HG03196 (cell line): ENCODE results near the gene PRDM16.

Source experiments
- ATAC-seq: cut with Tn5 transposase; IDR thresholded peaks from one replicate; pipeline ENCODE4 v1.9.1; 2021; ENCODE audit not compliant: unreplicated experiment

PRDM16 gene

GRCh38 chr1:3138623-3139151, 69.7 kb downstream of the PRDM16 start:
- ATAC-seq, result no peak

- ATAC-seq, result no peak
Observed at GRCh38 chr1:3139451-3139852, 70.4 kb downstream of the PRDM16 start.

GRCh38 chr1:3139871-3140361, 70.9 kb downstream of the PRDM16 start:
- ATAC-seq, result no peak

GRCh38 chr1:3140437-3140836, 71.4 kb downstream of the PRDM16 start:
- ATAC-seq, result no peak

GRCh38 chr1:3141129-3141528, 72.1 kb downstream of the PRDM16 start:
- no peak for ATAC-seq

- ATAC-seq, result no peak
Observed at GRCh38 chr1:3141836-3142235, 72.8 kb downstream of the PRDM16 start.

GRCh38 chr1:3142236-3142635, 73.2 kb downstream of the PRDM16 start:
- no peak for ATAC-seq

GRCh38 chr1:3142751-3143150, 73.7 kb downstream of the PRDM16 start:
- ATAC-seq, result no peak

- no peak for ATAC-seq
Observed at GRCh38 chr1:3145532-3146325, 76.7 kb downstream of the PRDM16 start.

GRCh38 chr1:3146458-3146857, 77.5 kb downstream of the PRDM16 start:
- ATAC-seq, result no peak

- no peak for ATAC-seq
Observed at GRCh38 chr1:3146907-3147306, 77.9 kb downstream of the PRDM16 start.

- no peak for ATAC-seq
Observed at GRCh38 chr1:3148171-3148570, 79.2 kb downstream of the PRDM16 start.

- no peak for ATAC-seq
Observed at GRCh38 chr1:3149277-3149676, 80.3 kb downstream of the PRDM16 start.

GRCh38 chr1:3151456-3151855, 82.5 kb downstream of the PRDM16 start:
- ATAC-seq, result no peak

GRCh38 chr1:3152143-3152542, 83.1 kb downstream of the PRDM16 start:
- no peak for ATAC-seq

GRCh38 chr1:3153197-3153596, 84.2 kb downstream of the PRDM16 start:
- no peak for ATAC-seq

- ATAC-seq, result no peak
Observed at GRCh38 chr1:3153902-3154795, 85.1 kb downstream of the PRDM16 start.

- ATAC-seq, result no peak
Observed at GRCh38 chr1:3155056-3155925, 86.3 kb downstream of the PRDM16 start.

GRCh38 chr1:3155926-3156220, 86.9 kb downstream of the PRDM16 start:
- ATAC-seq, result no peak

- ATAC-seq, result no peak
Observed at GRCh38 chr1:3156936-3157335, 87.9 kb downstream of the PRDM16 start.

GRCh38 chr1:3158347-3158746, 89.3 kb downstream of the PRDM16 start:
- ATAC-seq, result no peak
